Heart left ventricle (tissue), 16 donors: ENCODE measurements around the gene TACC3. TPM values are rescaled to one million over a fixed set of nuclear protein-coding genes. Genes with fewer than 3 reads are reported as not detected.

ENCODE experiments used
- ATAC-seq, 4 donors: fragments of 200-7000 bp; cut with Tn5 transposase; one replicate each; pipeline ENCODE4 v1.9.1; 2020 to 2022; ENCODE audit warnings: moderate library complexity in 4 of 4, mild to moderate bottlenecking in 3 of 4, moderate number of reproducible peaks in 1 of 4
- DNase-seq, 5 donors: peaks; one replicate each; pipeline ENCODE4 v3.0.0-alpha.2; 2020
- H3K27ac ChIP-seq, 12 donors: fragments of 200-600 bp; sonication (generic) in 4 of 12; one replicate each; pipeline versions ENCODE4 v1.5.0 to v1.8.0; 2016 to 2022; ENCODE audit warnings: mild to moderate bottlenecking in 2 of 12
- H3K27me3 ChIP-seq, 9 donors: fragments of 200-600 bp; sonication (generic) in 2 of 9; one replicate each; pipeline versions ENCODE4 v1.5.1 to v1.8.0; 2016 to 2022; ENCODE audit warnings: mild to moderate bottlenecking in 3 of 9
- H3K36me3 ChIP-seq, 9 donors: fragments of 200-600 bp; sonication (generic) in 2 of 9; one replicate each; pipeline versions ENCODE4 v1.5.0 to v1.8.0; 2018 to 2022; ENCODE audit warnings: mild to moderate bottlenecking in 2 of 9
- H3K4me1 ChIP-seq, 12 donors: fragments of 200-600 bp; sonication (generic) in 4 of 12; one replicate each; pipeline versions ENCODE4 v1.5.0 to v1.8.0; 2016 to 2022; ENCODE audit warnings: mild to moderate bottlenecking in 3 of 12
- H3K4me3 ChIP-seq, 12 donors: fragments of 200-600 bp; sonication (generic) in 4 of 12; one replicate each; pipeline versions ENCODE4 v1.5.0 to v1.8.0; 2017 to 2022; ENCODE audit warnings: mild to moderate bottlenecking in 9 of 12, moderate library complexity in 4 of 12
- H3K9me3 ChIP-seq, 12 donors: fragments of 200-600 bp; sonication (generic) in 4 of 12; one replicate each; pipeline versions ENCODE4 v1.5.0 to v1.8.0; 2016 to 2022; ENCODE audit warnings: mild to moderate bottlenecking in 1 of 12
- CTCF ChIP-seq, 12 donors: fragments of 200-600 bp; sonication (generic) in 4 of 12; IDR thresholded peaks; one replicate each; pipeline versions ENCODE4 v1.5.0 to v1.8.0; 2018 to 2022; ENCODE audit warnings: antibody characterized with exemption in 12 of 12, mild to moderate bottlenecking in 5 of 12
- POLR2A ChIP-seq, 2 donors: fragments of 450-650 bp; IDR thresholded peaks; one replicate each; pipeline ENCODE4 v1.6.1; 2017; ENCODE audit warnings: antibody characterized with exemption in 2 of 2, mild to moderate bottlenecking in 2 of 2, moderate library complexity in 2 of 2
- WGBS, 4 donors: extraction: QIAGEN DNeasy Blood & Tissue Kit in 2 of 4; methylation state at CpG; one replicate each; pipeline versions ENCODE4 v1.1.5 to v1.1.7; 2013 to 2018; 5-methylcytosine and 5-hydroxymethylcytosine counted together
- intact Hi-C, 10 donors: fragments of 100-400 bp; cut with DNase I; formaldehyde crosslinking; loops; one replicate each; pipeline versions ENCODE4 v1.11.1 to v1.14.2; 2022
- polyA plus RNA-seq, 2 donors: library from polyadenylated mRNA; stranded (reverse); fragments of 200-250 nt; gene quantifications; one replicate each; pipeline ENCODE4 v1.2.3, GENCODE V29; 2013
- total RNA-seq, 9 donors: library from RNA; depleted of rRNA in 2 of 9; stranded (reverse); fragments of >200 nt in 2 of 9; fragmentation: NEBNext Ultra II Directional in 3 of 9; extraction: Animal tissue kit (Norgen Biotek cat#: 25700) in 3 of 9; gene quantifications; one replicate each; pipeline versions ENCODE4 v1.1.0 to v1.2.4, GENCODE V29; 2016 to 2023
- donor health status: ischemic (EF 13 %, LVEDD 7.1; RV severe dilation, severe dysfunction).
- donor health status: healthy with polysubstance abuse.
- donor health status: DM: no; HTN: yes; CAD: no.
- donor health status: DM: no; HTN: no; CAD: no.
- donor health status: ischemic (EF 25% LVEDD 6.9; RV normal size, moderate dysfunction).
- donor health status: ischemic (EF 25% LVEDD 5.7; RV mildly dilated, moderate dysfunction).
- donor health status: healthy.
- donor health status: DM: yes; HTN: yes; CAD: no.
- donor health status: ischemic (EF 35%, LVEDD 5.7; RV mildly dilated, moderate dysfunction).
- donor health status: nonischemic (EF 11% LVEDD 7.7; RV severe dilation, severe dysfunction).
- donor health status: DM: yes; HTN: yes; CAD: no.
- donor health status: PGD.
- donor health status: ischemic (EF 29% LVEDD 5.4; RV normal size, mild dysfunction).
- donor health status: nonischemic (EF 23%, LVEDD 6.1; RV moderate dilation, normal function).

Gene TACC3
- total and polyA plus RNA-seq, 11 donors: 2.9 to 19.1 (median 6.1) TPM

- no peaks in the 10 kb centered on the region for H3K36me3 ChIP-seq
- DNase-seq: peak in 1 of 5 donors; percentile 42
- no peak overlapping the region for H3K27ac ChIP-seq
- ATAC-seq: no peak
- intact Hi-C loops: no loop called here
- no peaks in the 10 kb centered on the region for H3K27me3 ChIP-seq
- no peak for TF ChIP-seq CTCF (IDR thresholded peaks at IDR 0.05)
- no peak for TF ChIP-seq POLR2A (IDR thresholded peaks at IDR 0.05)
- no peaks in the 10 kb centered on the region for H3K4me1 ChIP-seq
- H3K9me3 ChIP-seq: no peaks in the 10 kb centered on the region
- no peak overlapping the region for H3K4me3 ChIP-seq
- WGBS, 4 donors: 83 to 86% (median 84%) methylated on average over 19 of the region's 19 CpGs
Measured at GRCh38 chr4:1675136-1675801, 46.1 kb upstream of the TACC3 start.

GRCh38 chr4:1675802-1676137 lies 45.6 kb upstream of the TACC3 start:
- intact Hi-C loops: no loop called here
- Histone ChIP-seq H3K9me3 (no peaks in the 10 kb centered on the region), H3K4me3 (no peak overlapping the region), H3K27me3 (no peaks in the 10 kb centered on the region), H3K4me1 (no peaks in the 10 kb centered on the region), H3K27ac (no peak overlapping the region), H3K36me3 (no peaks in the 10 kb centered on the region)
- 81 to 89% (median 83%) methylated on average over 7 to 10 of the region's 10 CpGs for WGBS, 4 donors
- DNase-seq (no peak), ATAC-seq (no peak)
- TF ChIP-seq CTCF (IDR thresholded peaks at IDR 0.05) (no peak), POLR2A (IDR thresholded peaks at IDR 0.05) (no peak)

- Histone ChIP-seq H3K27ac (no peak overlapping the region), H3K27me3 (no peaks in the 10 kb centered on the region), H3K9me3 (no peaks in the 10 kb centered on the region), H3K4me3 (no peak overlapping the region), H3K36me3 (no peaks in the 10 kb centered on the region), H3K4me1 (no peaks in the 10 kb centered on the region)
- intact Hi-C loops: no loop called here
- DNase-seq (no peak), ATAC-seq (no peak)
- WGBS, 4 donors: 78 to 83% (median 81%) methylated on average over 24 to 25 of the region's 25 CpGs
- TF ChIP-seq CTCF (IDR thresholded peaks at IDR 0.05) (no peak), POLR2A (IDR thresholded peaks at IDR 0.05) (no peak)
Measured at GRCh38 chr4:1676605-1677525, 44.5 kb upstream of the TACC3 start.

- DNase-seq (no peak), ATAC-seq (no peak)
- H3K4me1 ChIP-seq: peaks cover 0 to 4% (median 0%) of the 10 kb centered on the region in 12 donors
- no peak overlapping the region for H3K4me3 ChIP-seq
- no peaks in the 10 kb centered on the region for H3K27me3 ChIP-seq
- no peaks in the 10 kb centered on the region for H3K9me3 ChIP-seq
- intact Hi-C loops: no loop called here
- H3K36me3 ChIP-seq: no peaks in the 10 kb centered on the region
- no peak overlapping the region for H3K27ac ChIP-seq
- TF ChIP-seq POLR2A (IDR thresholded peaks at IDR 0.05): no peak
- no peak for TF ChIP-seq CTCF (IDR thresholded peaks at IDR 0.05)
- WGBS, 4 donors: 82 to 89% (median 86%) methylated on average over 5 of the region's 5 CpGs
Measured at GRCh38 chr4:1678244-1678643, 43.1 kb upstream of the TACC3 start.
